ENCODE results near the gene TRAF2.
"Not testable (repeated sequence)": the region's sequence is repeated elsewhere in the genome, so short reads cannot be mapped to it uniquely, and the experiment has no call there.

The TRAF2 gene

GRCh38 chr9:136865041-136865767 is 21.1 kb upstream of the TRAF2 start:
- peak; percentile 6 for DNase-seq (ENCODE audit: insufficient read length)
- FAIRE-seq = no peak
- TF ChIP-seq TAF1 (IDR thresholded peaks at IDR 0.05; ENCODE audit: borderline replicate concordance, low read depth, low read length) (no peak), POLR2AphosphoS5 (IDR thresholded peaks at IDR 0.05; ENCODE audit: low read depth, low read length) (no peak), POLR2A (IDR thresholded peaks at IDR 0.05; ENCODE audit: low read depth, low read length) (no peak)

- FAIRE-seq (no peak), DNase-seq (ENCODE audit: insufficient read length) (no peak)
- TF ChIP-seq TAF1 (IDR thresholded peaks at IDR 0.05; ENCODE audit: borderline replicate concordance, low read depth, low read length) = no peak
- TF ChIP-seq POLR2AphosphoS5 (IDR thresholded peaks at IDR 0.05; ENCODE audit: low read depth, low read length) = no peak
- no peak for TF ChIP-seq POLR2A (IDR thresholded peaks at IDR 0.05; ENCODE audit: low read depth, low read length)
These were observed 20.6 kb upstream of the TRAF2 start for GRCh38 chr9:136865768-136866103.

- not testable (repeated sequence) for FAIRE-seq; DNase-seq (ENCODE audit: insufficient read length)
These were observed 19.4 kb upstream of the TRAF2 start for GRCh38 chr9:136866898-136867421.

GRCh38 chr9:136867480-136867879 is 18.8 kb upstream of the TRAF2 start:
- TF ChIP-seq POLR2AphosphoS5 (IDR thresholded peaks at IDR 0.05; ENCODE audit: low read depth, low read length) = no peak
- FAIRE-seq (no peak), DNase-seq (ENCODE audit: insufficient read length) (no peak)

GRCh38 chr9:136867917-136868316 is 18.4 kb upstream of the TRAF2 start:
- no peak for TF ChIP-seq POLR2A (IDR thresholded peaks at IDR 0.05; ENCODE audit: low read depth, low read length)
- no peak for TF ChIP-seq TAF1 (IDR thresholded peaks at IDR 0.05; ENCODE audit: borderline replicate concordance, low read depth, low read length)
- no peak for TF ChIP-seq POLR2AphosphoS5 (IDR thresholded peaks at IDR 0.05; ENCODE audit: low read depth, low read length)
- no peak for DNase-seq (ENCODE audit: insufficient read length)
- no peak for FAIRE-seq

GRCh38 chr9:136868644-136869043 is 17.7 kb upstream of the TRAF2 start:
- TF ChIP-seq POLR2AphosphoS5 (IDR thresholded peaks at IDR 0.05; ENCODE audit: low read depth, low read length) = no peak
- TF ChIP-seq TAF1 (IDR thresholded peaks at IDR 0.05; ENCODE audit: borderline replicate concordance, low read depth, low read length) = no peak
- no peak for TF ChIP-seq POLR2A (IDR thresholded peaks at IDR 0.05; ENCODE audit: low read depth, low read length)
- DNase-seq (ENCODE audit: insufficient read length) (no peak), FAIRE-seq (no peak)

GRCh38 chr9:136869611-136870010 is 16.7 kb upstream of the TRAF2 start:
- not testable (repeated sequence) for FAIRE-seq; DNase-seq (ENCODE audit: insufficient read length)

GRCh38 chr9:136875155-136875554 is 11.2 kb upstream of the TRAF2 start:
- TF ChIP-seq POLR2AphosphoS5 (IDR thresholded peaks at IDR 0.05; ENCODE audit: low read depth, low read length) = no peak
- TF ChIP-seq TAF1 (IDR thresholded peaks at IDR 0.05; ENCODE audit: borderline replicate concordance, low read depth, low read length) = no peak
- TF ChIP-seq POLR2A (IDR thresholded peaks at IDR 0.05; ENCODE audit: low read depth, low read length) = no peak
- DNase-seq (ENCODE audit: insufficient read length) (no peak), FAIRE-seq (no peak)

DNA sequence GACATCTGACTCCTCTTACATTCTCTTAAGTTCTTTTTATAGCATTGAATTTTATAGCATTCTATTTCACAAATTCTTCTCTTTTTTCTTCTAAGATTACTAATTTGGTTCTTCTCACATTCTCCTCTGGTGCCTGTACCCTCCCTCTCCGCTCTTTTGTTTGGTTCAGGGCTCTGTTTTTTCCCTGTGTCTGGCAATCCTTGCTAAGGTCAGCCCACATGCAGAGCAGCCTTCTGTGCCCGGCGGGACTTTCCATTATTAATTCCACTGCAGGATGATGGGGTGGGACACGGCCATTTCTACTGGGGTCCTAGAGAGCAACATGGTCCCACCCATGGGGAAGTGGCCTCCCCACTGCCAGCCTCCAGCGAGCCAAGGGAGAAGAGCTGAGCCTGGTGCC is 9.8 kb upstream of the TRAF2 start:
- no peak for FAIRE-seq
- no peak for TF ChIP-seq POLR2A (IDR thresholded peaks at IDR 0.05; ENCODE audit: low read depth, low read length)
- no peak for TF ChIP-seq TAF1 (IDR thresholded peaks at IDR 0.05; ENCODE audit: borderline replicate concordance, low read depth, low read length)
- no peak for TF ChIP-seq POLR2AphosphoS5 (IDR thresholded peaks at IDR 0.05; ENCODE audit: low read depth, low read length)

GRCh38 chr9:136880651-136881050 is 5.7 kb upstream of the TRAF2 start:
- no peak for FAIRE-seq
- DNase-seq (ENCODE audit: insufficient read length) = no peak
- TF ChIP-seq POLR2AphosphoS5 (IDR thresholded peaks at IDR 0.05; ENCODE audit: low read depth, low read length) (no peak), TAF1 (IDR thresholded peaks at IDR 0.05; ENCODE audit: borderline replicate concordance, low read depth, low read length) (no peak), POLR2A (IDR thresholded peaks at IDR 0.05; ENCODE audit: low read depth, low read length) (no peak)

More for the DNA sequence above, 9.8 kb upstream of the TRAF2 start:
- no peak for DNase-seq (ENCODE audit: insufficient read length)

- peak; percentile 81 for DNase-seq (ENCODE audit: insufficient read length)
- peak; percentile 95 for FAIRE-seq
- TF ChIP-seq TAF1 (IDR thresholded peaks at IDR 0.05; ENCODE audit: borderline replicate concordance, low read depth, low read length) (0 out of 2 replicates have a peak, but pooled peaks have one; percentile 29), POLR2AphosphoS5 (IDR thresholded peaks at IDR 0.05; ENCODE audit: low read depth, low read length) (no peak), POLR2A (IDR thresholded peaks at IDR 0.05; ENCODE audit: low read depth, low read length) (peak; percentile 62)
These were observed 4.6 kb upstream of the TRAF2 start for GRCh38 chr9:136881691-136882108.

DNA sequence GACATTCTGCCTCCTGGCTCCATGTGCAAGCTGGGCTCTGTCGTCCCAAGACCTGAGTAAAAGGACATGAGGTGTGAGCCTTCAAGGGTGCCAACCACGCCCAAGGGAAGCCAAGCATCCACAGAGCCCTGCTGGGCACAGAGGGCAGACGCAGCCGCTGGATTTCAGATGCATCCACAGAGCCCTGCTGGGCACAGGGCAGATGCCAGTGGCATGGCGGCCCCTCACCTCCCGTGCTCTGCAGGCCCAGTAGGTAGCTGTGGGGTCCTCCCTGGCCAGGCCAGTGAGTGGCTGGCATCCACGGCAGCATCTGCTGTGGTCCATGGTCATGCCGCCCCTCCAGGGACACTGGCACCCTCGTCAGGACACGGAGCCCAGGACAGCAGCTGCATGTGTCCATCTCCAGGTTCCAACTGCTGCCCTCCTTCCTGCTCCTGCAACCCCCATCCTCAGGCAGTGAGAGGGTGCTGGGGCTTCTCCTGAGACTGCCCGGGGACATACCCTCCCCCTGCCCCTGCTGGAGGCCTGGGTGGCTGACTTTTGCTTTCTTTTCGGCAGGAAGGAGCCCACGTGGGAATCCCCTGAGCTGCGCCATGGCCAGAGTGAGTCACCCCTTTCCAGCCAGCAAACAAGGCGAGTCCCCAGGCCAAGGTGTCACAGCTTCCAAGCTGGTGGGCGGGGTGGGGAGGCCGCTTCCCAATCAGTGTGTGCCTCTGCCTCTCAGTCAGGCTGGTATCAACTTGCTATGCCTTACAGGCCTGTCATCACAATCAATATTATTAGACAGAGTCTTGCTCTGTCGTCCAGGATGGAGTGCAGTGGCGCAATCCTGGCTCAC is 4.0 kb upstream of the TRAF2 start:
- peak; percentile 95 for FAIRE-seq
- 0 out of 2 replicates have a peak, but pooled peaks have one; percentile 0 for TF ChIP-seq TAF1 (IDR thresholded peaks at IDR 0.05; ENCODE audit: borderline replicate concordance, low read depth, low read length)
- peak; percentile 52; the same call in 1 of the 2 replicates for TF ChIP-seq POLR2A (IDR thresholded peaks at IDR 0.05; ENCODE audit: low read depth, low read length)
- TF ChIP-seq POLR2AphosphoS5 (IDR thresholded peaks at IDR 0.05; ENCODE audit: low read depth, low read length) = no peak
- peak; percentile 85 for DNase-seq (ENCODE audit: insufficient read length)

- not testable (repeated sequence) for FAIRE-seq; DNase-seq (ENCODE audit: insufficient read length)
These were observed 3.4 kb upstream of the TRAF2 start for GRCh38 chr9:136882947-136883283.

GRCh38 chr9:136883670-136884069 is 2.6 kb upstream of the TRAF2 start:
- not testable (repeated sequence) for FAIRE-seq; DNase-seq (ENCODE audit: insufficient read length)

All from GM12892 (cell line).